SH-SY5Y (cell line): ENCODE data around the gene TRAF3.

Experiments used
- GATA2 ChIP-seq: IDR thresholded peaks from 2 replicates; pipeline ENCODE4 v1.6.1; 2011; ENCODE audit warnings: mild to moderate bottlenecking, low read depth, low read length
- GATA3 ChIP-seq: IDR thresholded peaks from 2 replicates; pipeline ENCODE4 v1.6.1; 2011; ENCODE audit warnings: low read depth, mild to moderate bottlenecking, low read length, moderate library complexity

DNA sequence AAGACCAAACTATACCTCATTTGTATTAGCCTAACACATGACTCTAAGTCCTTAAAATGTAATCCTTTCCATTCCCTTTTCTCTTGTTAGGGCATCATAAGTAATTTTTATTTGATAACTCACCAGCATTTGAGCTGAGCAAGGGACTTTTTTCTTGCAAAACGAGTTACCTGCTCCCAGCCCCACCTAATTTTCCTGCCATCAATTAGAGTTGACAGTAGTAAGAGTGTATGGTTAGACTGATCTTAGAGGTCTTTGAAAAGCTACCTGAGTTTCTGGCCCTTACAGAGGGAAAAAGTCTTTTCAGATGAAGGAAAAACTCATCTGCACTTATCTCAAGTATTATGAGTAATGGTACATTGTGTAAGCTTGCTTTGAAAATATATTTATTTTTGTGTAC lies 111.5 kb downstream of the TRAF3 start:
- TF ChIP-seq GATA2 (no peak), GATA3 (no peak)
